ENCODE measurements around the gene CNTNAP5. TPM values are rescaled to one million over a fixed set of nuclear protein-coding genes. Genes with fewer than 3 reads are reported as not detected.

CNTNAP5 gene
- total and polyA plus RNA-seq, 3 donors from 2014 or later: 0.29 to 0.39 (median 0.31) TPM

DNA sequence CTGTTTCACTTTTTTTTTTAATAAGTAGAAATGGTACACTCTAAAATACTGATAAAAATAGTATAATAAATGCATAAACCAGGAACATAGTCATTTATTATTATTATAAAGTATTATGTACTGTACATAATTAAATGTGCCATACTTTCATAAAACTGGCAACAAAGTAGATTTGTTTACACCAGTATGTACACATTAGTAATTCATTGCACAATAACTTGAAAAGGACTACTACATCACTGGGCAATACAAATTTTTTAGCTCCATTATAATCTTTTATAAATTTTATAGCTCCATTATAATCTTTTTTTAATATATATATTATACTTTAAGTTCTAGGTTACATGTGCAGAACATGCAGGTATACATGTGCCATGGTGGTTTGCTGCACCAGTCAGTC lies 636.5 kb downstream of the CNTNAP5 start:
- Histone ChIP-seq H3K27ac (no peak overlapping the region), H3K9me3 (no peaks in the 10 kb centered on the region), H3K4me3 (no peak overlapping the region), H3K27me3 (no peaks in the 10 kb centered on the region), H3K4me1 (no peaks in the 10 kb centered on the region), H3K36me3 (ENCODE audit: low read depth, missing control alignments) (no peaks in the 10 kb centered on the region)
- no peak for TF ChIP-seq POLR2A (IDR thresholded peaks at IDR 0.05)
- TF ChIP-seq, protein P1, sequence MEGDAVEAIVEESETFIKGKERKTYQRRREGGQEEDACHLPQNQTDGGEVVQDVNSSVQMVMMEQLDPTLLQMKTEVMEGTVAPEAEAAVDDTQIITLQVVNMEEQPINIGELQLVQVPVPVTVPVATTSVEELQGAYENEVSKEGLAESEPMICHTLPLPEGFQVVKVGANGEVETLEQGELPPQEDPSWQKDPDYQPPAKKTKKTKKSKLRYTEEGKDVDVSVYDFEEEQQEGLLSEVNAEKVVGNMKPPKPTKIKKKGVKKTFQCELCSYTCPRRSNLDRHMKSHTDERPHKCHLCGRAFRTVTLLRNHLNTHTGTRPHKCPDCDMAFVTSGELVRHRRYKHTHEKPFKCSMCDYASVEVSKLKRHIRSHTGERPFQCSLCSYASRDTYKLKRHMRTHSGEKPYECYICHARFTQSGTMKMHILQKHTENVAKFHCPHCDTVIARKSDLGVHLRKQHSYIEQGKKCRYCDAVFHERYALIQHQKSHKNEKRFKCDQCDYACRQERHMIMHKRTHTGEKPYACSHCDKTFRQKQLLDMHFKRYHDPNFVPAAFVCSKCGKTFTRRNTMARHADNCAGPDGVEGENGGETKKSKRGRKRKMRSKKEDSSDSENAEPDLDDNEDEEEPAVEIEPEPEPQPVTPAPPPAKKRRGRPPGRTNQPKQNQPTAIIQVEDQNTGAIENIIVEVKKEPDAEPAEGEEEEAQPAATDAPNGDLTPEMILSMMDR (IDR thresholded peaks at IDR 0.05): no peak
- DNase-seq: no peak
- intact Hi-C loops (cut with DNase I; ENCODE audit: low total_unique reads): no loop called here

DNA sequence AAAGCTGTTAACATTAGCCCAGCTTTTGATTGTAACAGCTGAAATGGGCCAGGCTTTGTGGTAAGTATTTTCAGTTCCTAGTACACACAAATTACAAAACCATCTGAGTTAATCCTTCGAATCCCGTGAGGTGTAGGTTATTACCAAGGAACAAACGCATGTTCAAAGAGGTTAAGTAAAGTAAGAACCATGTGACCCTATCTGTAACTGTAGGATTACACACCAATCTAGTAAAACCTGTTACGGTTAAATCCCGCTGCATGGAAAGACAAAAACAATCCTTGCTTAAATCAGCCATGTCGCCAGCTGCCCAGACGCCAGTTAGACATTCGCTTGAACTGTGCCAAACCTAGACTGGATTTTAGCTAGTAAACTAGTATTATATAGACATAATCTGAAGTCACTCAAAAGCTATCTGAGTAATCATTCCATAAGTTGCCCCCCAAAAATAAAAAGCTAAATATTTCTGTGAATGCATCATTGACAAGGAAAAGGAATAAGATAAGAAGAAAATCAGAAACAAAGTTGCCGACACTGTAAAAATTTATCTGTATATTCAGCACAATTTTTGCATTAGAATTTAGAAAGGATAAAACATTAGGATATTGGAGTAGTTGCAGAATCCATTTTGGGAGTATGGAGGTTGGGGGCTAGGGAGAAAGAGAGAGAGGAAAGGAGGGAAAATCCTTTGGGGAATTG lies 638.0 kb downstream of the CNTNAP5 start:
- Histone ChIP-seq H3K27me3 (no peaks in the 10 kb centered on the region), H3K9me3 (no peaks in the 10 kb centered on the region), H3K4me3 (no peak overlapping the region), H3K36me3 (ENCODE audit: low read depth, missing control alignments) (no peaks in the 10 kb centered on the region), H3K27ac (no peak overlapping the region), H3K4me1 (no peaks in the 10 kb centered on the region)
- DNase-seq: no peak
- intact Hi-C loops (cut with DNase I; ENCODE audit: low total_unique reads): no loop called here
- 90 to 94% methylated on average over 9 of the region's 9 CpGs for WGBS, 2 donors
- TF ChIP-seq, protein P1 (IDR thresholded peaks at IDR 0.05): no peak
- no peak for TF ChIP-seq POLR2A (IDR thresholded peaks at IDR 0.05)

DNA sequence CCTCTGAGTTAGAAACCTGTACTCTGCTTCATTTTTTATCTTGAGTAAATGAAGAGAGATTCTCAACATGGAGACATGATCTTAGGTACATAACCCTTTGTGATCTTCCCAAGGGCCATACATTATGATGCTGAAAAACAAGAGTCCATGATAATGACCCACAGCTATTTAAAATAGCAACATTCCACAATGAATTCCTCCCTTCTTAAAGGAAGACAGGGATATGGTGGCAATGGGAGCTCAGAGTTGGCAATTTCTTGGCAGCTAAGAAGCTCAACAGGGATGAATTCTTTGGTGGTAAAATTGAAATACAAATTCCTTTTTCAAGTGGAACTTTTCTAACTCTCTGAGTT lies 638.5 kb downstream of the CNTNAP5 start:
- Histone ChIP-seq H3K9me3 (no peaks in the 10 kb centered on the region), H3K4me3 (no peak overlapping the region), H3K27me3 (no peaks in the 10 kb centered on the region), H3K36me3 (ENCODE audit: low read depth, missing control alignments) (no peaks in the 10 kb centered on the region), H3K4me1 (no peaks in the 10 kb centered on the region), H3K27ac (no peak overlapping the region)
- no peak for DNase-seq
- intact Hi-C loops (cut with DNase I; ENCODE audit: low total_unique reads): no loop called here
- no peak for TF ChIP-seq POLR2A (IDR thresholded peaks at IDR 0.05)
- TF ChIP-seq, protein P1 (IDR thresholded peaks at IDR 0.05): no peak

DNA sequence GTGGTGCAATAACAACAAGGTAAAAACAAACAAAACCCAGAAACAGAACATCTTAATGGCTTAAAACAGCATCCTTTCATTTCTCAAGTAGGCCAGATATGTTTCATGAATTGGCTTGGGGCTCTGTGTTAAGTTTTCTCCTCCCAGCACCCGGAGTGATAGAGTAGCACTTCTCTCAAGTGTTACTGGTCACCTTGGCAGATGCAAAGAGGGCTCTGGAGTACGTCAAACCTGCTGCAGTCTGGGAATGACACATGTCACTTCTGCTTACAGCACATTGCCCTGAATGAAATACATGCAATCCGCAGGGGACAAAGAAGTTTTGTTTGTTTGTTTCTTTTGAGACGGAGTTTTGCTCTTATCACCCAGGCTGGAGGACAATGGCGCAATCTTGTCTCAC lies 639.3 kb downstream of the CNTNAP5 start:
- WGBS, 2 donors: 51 to 68% methylated on average over 5 of the region's 5 CpGs
- intact Hi-C loops (cut with DNase I; ENCODE audit: low total_unique reads): no loop called here
- H3K36me3 ChIP-seq (ENCODE audit: low read depth, missing control alignments): no peaks in the 10 kb centered on the region
- H3K4me3 ChIP-seq: no peak overlapping the region
- no peaks in the 10 kb centered on the region for H3K27me3 ChIP-seq
- H3K9me3 ChIP-seq: no peaks in the 10 kb centered on the region
- no peak for DNase-seq
- no peak overlapping the region for H3K27ac ChIP-seq
- H3K4me1 ChIP-seq: no peaks in the 10 kb centered on the region
- TF ChIP-seq POLR2A (IDR thresholded peaks at IDR 0.05): no peak
- TF ChIP-seq, protein P1 (IDR thresholded peaks at IDR 0.05): no peak

DNA sequence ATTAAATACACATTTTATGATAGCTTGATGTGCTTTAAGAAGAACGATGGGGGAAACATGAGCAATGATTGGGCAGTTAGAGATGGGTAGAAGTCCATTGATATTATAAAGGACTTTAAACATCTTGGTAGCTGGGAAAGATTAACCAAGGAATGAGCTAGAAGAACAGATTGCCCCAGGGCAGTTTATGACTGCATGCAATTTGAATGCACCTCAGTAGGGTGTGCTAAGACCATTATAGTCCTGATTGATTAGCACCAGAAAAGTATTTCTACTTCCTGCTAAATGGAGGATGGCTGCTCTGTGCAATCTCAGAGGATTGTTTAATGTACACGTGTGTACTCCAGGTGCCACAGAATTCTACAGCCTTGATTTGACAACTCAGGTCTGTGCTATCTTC lies 641.9 kb downstream of the CNTNAP5 start:
- H3K36me3 ChIP-seq (ENCODE audit: low read depth, missing control alignments): no peaks in the 10 kb centered on the region
- H3K4me1 ChIP-seq: no peaks in the 10 kb centered on the region
- intact Hi-C loops (cut with DNase I; ENCODE audit: low total_unique reads): no loop called here
- no peak overlapping the region for H3K4me3 ChIP-seq
- no peaks in the 10 kb centered on the region for H3K9me3 ChIP-seq
- H3K27ac ChIP-seq: no peak overlapping the region
- TF ChIP-seq, protein P1 (IDR thresholded peaks at IDR 0.05): no peak
- no peak for TF ChIP-seq POLR2A (IDR thresholded peaks at IDR 0.05)
- WGBS, 2 donors: 77 to 79% methylated on average over 2 of the region's 2 CpGs
- no peak for DNase-seq
- no peaks in the 10 kb centered on the region for H3K27me3 ChIP-seq
